OCI-LY7 (cell line): ENCODE data around the gene SLC25A17. TPM values are rescaled to one million over a fixed set of nuclear protein-coding genes. Genes with fewer than 3 reads are reported as not detected.

Experiments used
- BruUV-seq: library from RNA; stranded (reverse); fragments of 400-500 nt; replicated peaks from 2 replicates; lab custom pipeline; 2021; lab: Mats Ljungman, UMichigan
- CTCF ChIA-PET: fragments of 300-600 bp; sonication (Branson Sonifier 250); formaldehyde crosslinking; loops from one replicate; lab custom pipeline; 2022; ENCODE audit warnings: antibody characterized with exemption; ENCODE audit not compliant: unreplicated experiment; lab: Charles Lee
- POLR2A ChIA-PET: fragments of 300-600 bp; sonication (Branson Sonifier 250); formaldehyde crosslinking; loops from one replicate; lab custom pipeline; 2022; ENCODE audit warnings: antibody characterized with exemption; lab: Charles Lee
- DNase-seq: peaks from one replicate; pipeline ENCODE4 v3.0.0-alpha.2; 2015; ENCODE audit warnings: low spot score
- H2AFZ ChIP-seq: fragments of 200-600 bp; sonication (generic), shearing (Covaris generic); 2 replicates; pipeline ENCODE4 v1.6.1; 2014; ENCODE audit warnings: mild to moderate bottlenecking, antibody characterized with exemption, low read length, moderate library complexity
- H3K27ac ChIP-seq: fragments of 200-600 bp; sonication (generic); 2 replicates; pipeline ENCODE4 v1.5.1; 2014; ENCODE audit warnings: mixed run types, low read depth, mild to moderate bottlenecking, moderate library complexity, low read length, inconsistent platforms; ENCODE audit not compliant: poor library complexity, severe bottlenecking
- H3K36me3 ChIP-seq: fragments of 200-600 bp; sonication (generic); 2 replicates; pipeline ENCODE4 v1.6.1; 2014; ENCODE audit warnings: mild to moderate bottlenecking, antibody characterized with exemption, low read length, moderate library complexity, mixed read lengths; ENCODE audit not compliant: insufficient read depth
- H3K4me1 ChIP-seq: fragments of 200-600 bp; sonication (generic); 2 replicates; pipeline ENCODE4 v1.5.1; 2014; ENCODE audit warnings: mild to moderate bottlenecking, low read length; ENCODE audit not compliant: insufficient read depth, poor library complexity, severe bottlenecking
- H3K4me2 ChIP-seq: fragments of 200-600 bp; sonication (generic); 2 replicates; pipeline ENCODE4 v1.6.1; 2014; ENCODE audit warnings: mild to moderate bottlenecking, low read length
- H3K4me3 ChIP-seq: fragments of 200-600 bp; sonication (generic); 2 replicates; pipeline ENCODE4 v1.5.1; 2014; ENCODE audit warnings: mild to moderate bottlenecking, low read depth, low read length; ENCODE audit not compliant: poor library complexity, severe bottlenecking
- H3K79me2 ChIP-seq: fragments of 200-600 bp; sonication (generic); 2 replicates; pipeline ENCODE4 v1.6.1; 2016; ENCODE audit warnings: low read depth, mild to moderate bottlenecking, low read length, moderate library complexity, mixed read lengths; ENCODE audit not compliant: insufficient read depth
- H3K9me2 ChIP-seq: fragments of 200-600 bp; sonication (generic); 2 replicates; pipeline ENCODE4 v1.6.1; 2016; ENCODE audit warnings: mild to moderate bottlenecking, low read length, mixed read lengths; ENCODE audit not compliant: insufficient read depth
- H3K9me3 ChIP-seq: fragments of 200-600 bp; sonication (generic); 2 replicates; pipeline ENCODE4 v1.6.1; 2014; ENCODE audit warnings: mild to moderate bottlenecking, mixed run types, low read length, mixed read lengths
- H4K20me1 ChIP-seq: fragments of 200-600 bp; sonication (generic); 2 replicates; pipeline ENCODE4 v1.6.1; 2014; ENCODE audit warnings: mild to moderate bottlenecking, antibody characterized with exemption, low read length, moderate library complexity, mixed read lengths; ENCODE audit not compliant: insufficient read depth
- EZH2phosphoT487 ChIP-seq: fragments of 200-600 bp; sonication (generic); IDR thresholded peaks from 2 replicates; pipeline ENCODE4 v1.6.1; 2018; ENCODE audit warnings: low read depth, borderline replicate concordance, mild to moderate bottlenecking, mixed run types, antibody characterized with exemption, low read length, moderate library complexity, mixed read lengths
- intact Hi-C: fragments of 100-400 bp; cut with micrococcal nuclease; formaldehyde crosslinking; loops from one replicate; pipeline ENCODE4 v1.10.0; 2022; ENCODE audit not compliant: unreplicated experiment
- total RNA-seq, 2 experiments: library from RNA; depleted of rRNA in 1 of 2; stranded (reverse); fragments of >200 nt in 1 of 2; shearing (Covaris generic) in 1 of 2; gene quantifications; 2 replicates each; pipeline ENCODE4 v1.2.3, GENCODE V29; 2014 to 2022
- TF ChIP-seq, protein P1 (sequence below): fragments of 200-600 bp; sonication (generic); conservative IDR thresholded peaks from 2 replicates; pipeline ENCODE4 v1.5.1; 2014; ENCODE audit warnings: mild to moderate bottlenecking, antibody characterized with exemption, low read length, moderate library complexity, mixed read lengths

Gene SLC25A17
- total RNA-seq, 2 experiments from 2014 or later, result 25.9 to 37.9 TPM

DNA sequence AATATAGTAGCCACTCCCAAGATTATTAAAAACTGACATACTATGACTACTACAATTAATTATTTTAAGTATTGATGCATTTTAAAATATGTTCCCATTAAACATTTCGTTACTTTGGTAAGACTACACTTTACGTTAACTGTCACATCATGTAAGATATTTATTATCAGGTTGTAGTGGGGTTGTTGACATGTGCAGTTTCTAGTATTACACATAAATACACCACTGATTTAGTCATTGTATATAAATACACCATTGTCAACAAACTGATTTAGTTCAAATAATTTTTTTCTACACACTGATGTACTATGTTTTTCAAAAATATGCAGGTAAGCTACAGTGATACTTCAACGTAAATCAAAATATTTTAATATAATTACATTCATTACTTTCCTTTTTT is 25.8 kb upstream of the SLC25A17 start:
- Histone ChIP-seq H3K27ac (no peak overlapping the region), H3K4me3 (no peak overlapping the region), H4K20me1 (no peaks in the 10 kb centered on the region), H3K4me2 (no peak overlapping the region), H3K36me3 (peaks cover 99% of the 10 kb centered on the region), H3K9me3 (no peaks in the 10 kb centered on the region), H3K9me2 (no peaks in the 10 kb centered on the region), H3K79me2 (peaks cover 41% of the 10 kb centered on the region), H2AFZ (no peak overlapping the region), H3K4me1 (no peaks in the 10 kb centered on the region)
- ChIA-PET POLR2A (no interaction called here), CTCF (no interaction called here)
- DNase-seq, result no peak
- intact Hi-C loops, result no loop called here
- no TSS peak for BruUV-seq
- TF ChIP-seq, protein P1, sequence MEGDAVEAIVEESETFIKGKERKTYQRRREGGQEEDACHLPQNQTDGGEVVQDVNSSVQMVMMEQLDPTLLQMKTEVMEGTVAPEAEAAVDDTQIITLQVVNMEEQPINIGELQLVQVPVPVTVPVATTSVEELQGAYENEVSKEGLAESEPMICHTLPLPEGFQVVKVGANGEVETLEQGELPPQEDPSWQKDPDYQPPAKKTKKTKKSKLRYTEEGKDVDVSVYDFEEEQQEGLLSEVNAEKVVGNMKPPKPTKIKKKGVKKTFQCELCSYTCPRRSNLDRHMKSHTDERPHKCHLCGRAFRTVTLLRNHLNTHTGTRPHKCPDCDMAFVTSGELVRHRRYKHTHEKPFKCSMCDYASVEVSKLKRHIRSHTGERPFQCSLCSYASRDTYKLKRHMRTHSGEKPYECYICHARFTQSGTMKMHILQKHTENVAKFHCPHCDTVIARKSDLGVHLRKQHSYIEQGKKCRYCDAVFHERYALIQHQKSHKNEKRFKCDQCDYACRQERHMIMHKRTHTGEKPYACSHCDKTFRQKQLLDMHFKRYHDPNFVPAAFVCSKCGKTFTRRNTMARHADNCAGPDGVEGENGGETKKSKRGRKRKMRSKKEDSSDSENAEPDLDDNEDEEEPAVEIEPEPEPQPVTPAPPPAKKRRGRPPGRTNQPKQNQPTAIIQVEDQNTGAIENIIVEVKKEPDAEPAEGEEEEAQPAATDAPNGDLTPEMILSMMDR, result no peak
- no peak for TF ChIP-seq EZH2phosphoT487

DNA sequence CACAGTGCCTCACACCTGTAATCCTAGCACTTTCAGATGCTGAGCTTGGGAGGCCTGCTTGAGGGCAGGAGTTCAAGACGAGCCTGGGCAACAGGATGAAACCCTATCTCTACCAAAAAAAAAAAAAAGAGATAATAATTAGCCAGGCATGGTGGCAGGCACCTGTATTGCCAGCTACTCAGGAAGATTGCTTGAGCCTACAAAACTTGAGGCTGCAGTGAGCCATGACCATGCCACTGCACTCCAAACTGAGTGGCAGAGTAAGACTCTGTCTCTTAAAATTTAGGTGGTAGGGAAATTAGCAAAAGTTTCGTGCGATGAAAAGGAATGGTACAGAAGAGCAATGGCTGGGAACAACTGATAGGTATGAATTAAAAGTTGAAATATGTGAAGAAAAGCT is 19.3 kb upstream of the SLC25A17 start:
- H2AFZ ChIP-seq, result no peak overlapping the region
- intact Hi-C loops, result no loop called here
- H3K4me1 ChIP-seq, result no peaks in the 10 kb centered on the region
- H3K4me2 ChIP-seq, result no peak overlapping the region
- H3K36me3 ChIP-seq, result peaks cover 96% of the 10 kb centered on the region
- no peaks in the 10 kb centered on the region for H4K20me1 ChIP-seq
- no peak for DNase-seq
- TF ChIP-seq EZH2phosphoT487, result no peak
- TF ChIP-seq, protein P1, result no peak
- no peak overlapping the region for H3K4me3 ChIP-seq
- CTCF ChIA-PET, result no interaction called here
- no TSS peak for BruUV-seq
- H3K9me3 ChIP-seq, result no peaks in the 10 kb centered on the region
- H3K9me2 ChIP-seq, result no peaks in the 10 kb centered on the region
- no peak overlapping the region for H3K27ac ChIP-seq
- POLR2A ChIA-PET, result interaction anchor here (0.7 kb wide), 1 partner anchor 29 kb away, joined by 4 read pairs; no protein-coding TSS in a partner anchor
- peaks cover 15% of the 10 kb centered on the region for H3K79me2 ChIP-seq

DNA sequence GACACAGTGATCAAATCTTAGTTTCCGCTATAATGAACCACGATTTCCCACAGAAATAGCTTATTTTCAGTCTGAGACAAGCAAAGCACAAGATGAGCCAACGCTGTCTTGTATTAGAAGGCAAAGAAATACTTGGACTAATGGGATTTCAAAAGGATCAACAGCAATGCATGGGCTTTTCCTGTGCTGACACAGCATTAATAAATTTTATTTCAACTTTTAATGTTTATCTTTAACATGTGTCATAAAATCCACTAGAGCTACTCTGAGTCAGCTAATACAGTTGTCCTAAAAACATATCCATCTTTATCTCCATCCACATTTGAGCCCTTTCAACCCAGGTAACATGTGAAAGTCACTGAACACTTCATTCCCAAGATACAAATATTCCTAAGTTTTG is 15.5 kb upstream of the SLC25A17 start:
- Histone ChIP-seq H3K9me3 (no peaks in the 10 kb centered on the region), H4K20me1 (no peaks in the 10 kb centered on the region), H3K36me3 (peaks cover 97% of the 10 kb centered on the region), H3K9me2 (no peaks in the 10 kb centered on the region), H3K4me2 (no peak overlapping the region), H3K4me1 (no peaks in the 10 kb centered on the region), H3K27ac (no peak overlapping the region), H3K79me2 (no peaks in the 10 kb centered on the region; the same call in 1 of the 2 replicates), H2AFZ (no peak overlapping the region), H3K4me3 (no peak overlapping the region)
- no peak for DNase-seq
- POLR2A ChIA-PET, result interaction anchor here (0.6 to 1.1 kb wide), 3 partner anchors 18 to 388 kb away, joined by 3 read pairs; no protein-coding TSS in a partner anchor
- no TSS peak for BruUV-seq
- no peak for TF ChIP-seq EZH2phosphoT487
- TF ChIP-seq, protein P1, result no peak
- CTCF ChIA-PET, result no interaction called here
- intact Hi-C loops, result no loop called here
